CD4-positive, alpha-beta T cell (primary cell): ENCODE data around the gene MCIDAS. TPM values are rescaled to one million over a fixed set of nuclear protein-coding genes. Genes with fewer than 3 reads are reported as not detected.

ENCODE experiments used
- ATAC-seq: fragments of 200-7000 bp; cut with Tn5 transposase; one replicate; pipeline ENCODE4 v1.10.0; 2022; ENCODE audit warnings: mild to moderate bottlenecking; ENCODE audit not compliant: poor library complexity
- CTCF ChIA-PET: fragments of 350-600 bp; sonication (Branson Sonifier 250); formaldehyde crosslinking; loops from one replicate; lab custom pipeline; 2021; ENCODE audit warnings: antibody characterized with exemption, inconsistent platforms; lab: Charles Lee
- POLR2A ChIA-PET: fragments of 350-600 bp; sonication (Branson Sonifier 250); formaldehyde crosslinking; loops from one replicate; lab custom pipeline; 2021; ENCODE audit warnings: antibody characterized with exemption, inconsistent platforms; lab: Charles Lee
- DNase-seq, 14 experiments: peaks; one replicate each; pipeline ENCODE4 v3.0.0-alpha.2; 2013 to 2020; ENCODE audit warnings: mixed read lengths in 2 of 14
- H3K27ac ChIP-seq, 2 donors: one replicate each; pipeline versions ENCODE4 v1.5.1 to v1.7.0; 2013; ENCODE audit warnings: low read length in 2 of 2, low read depth in 1 of 2, mild to moderate bottlenecking in 1 of 2
- H3K27me3 ChIP-seq, 2 experiments: 1 replicate in 1 of 2; 2 replicates in 1 of 2; pipeline versions ENCODE4 v1.6.1 to v1.7.0; 2013; ENCODE audit warnings: low read length in 2 of 2, control low read depth in 1 of 2, mild to moderate bottlenecking in 1 of 2, moderate library complexity in 1 of 2; ENCODE audit not compliant: insufficient read depth in 2 of 2, control insufficient read depth in 1 of 2
- H3K36me3 ChIP-seq: one replicate; pipeline ENCODE4 v1.6.1; 2013; ENCODE audit warnings: low read length, control low read depth; ENCODE audit not compliant: insufficient read depth
- H3K4me1 ChIP-seq: one replicate; pipeline ENCODE4 v1.6.1; 2013; ENCODE audit warnings: low read length, control low read depth; ENCODE audit not compliant: insufficient read depth
- H3K4me3 ChIP-seq: one replicate; pipeline ENCODE4 v1.5.1; 2013; ENCODE audit warnings: mild to moderate bottlenecking, low read length, moderate library complexity
- H3K9me3 ChIP-seq, 2 experiments: 1 replicate in 1 of 2; 2 replicates in 1 of 2; pipeline versions ENCODE4 v1.6.1 to v1.7.0; 2013; ENCODE audit warnings: low read length in 2 of 2, mild to moderate bottlenecking in 2 of 2, control low read depth in 1 of 2, moderate library complexity in 1 of 2; ENCODE audit not compliant: control insufficient read depth in 1 of 2, insufficient read depth in 1 of 2
- H3K27ac Mint-ChIP-seq: one replicate; pipeline ENCODE4 v1.8.0; 2020; ENCODE audit warnings: mixed read lengths
- H3K27me3 Mint-ChIP-seq: one replicate; pipeline ENCODE4 v1.8.0; 2021; ENCODE audit warnings: mixed read lengths
- H3K36me3 Mint-ChIP-seq: one replicate; pipeline ENCODE4 v1.8.0; 2021; ENCODE audit warnings: low read depth, mixed read lengths
- H3K4me1 Mint-ChIP-seq: one replicate; pipeline ENCODE4 v1.8.0; 2021; ENCODE audit warnings: low read depth, mixed read lengths
- H3K4me3 Mint-ChIP-seq: one replicate; pipeline ENCODE4 v1.8.0; 2020; ENCODE audit warnings: mild to moderate bottlenecking, mixed read lengths
- H3K9me3 Mint-ChIP-seq: one replicate; pipeline ENCODE4 v1.8.0; 2020; ENCODE audit warnings: mixed read lengths
- CTCF ChIP-seq: fragments of 200-600 bp; IDR thresholded peaks from one replicate; pipeline ENCODE4 v1.8.0; 2022; ENCODE audit warnings: antibody characterized with exemption, mild to moderate bottlenecking
- intact Hi-C, 2 experiments: fragments of 100-400 bp; cut with DNase I in 1 of 2; cut with micrococcal nuclease in 1 of 2; formaldehyde crosslinking; loops; one replicate each; pipeline versions ENCODE4 v1.15.1 to v1.9.0; 2023 to 2025; cut with DNase I, micrococcal nuclease
- total RNA-seq, 174 experiments: library from RNA in 2 of 174; stranded (reverse) in 2 of 174; gene quantifications; one replicate each; pipeline ENCODE4 v1.2.3 and lab custom pipeline; 2021 to 2026

Gene MCIDAS
- total RNA-seq, 2 experiments from 2014 or later, result not detected

GRCh38 chr5:55230086-55230629 is 3.0 kb upstream of the MCIDAS start:
- no peaks in the 10 kb centered on the region for H3K36me3 Mint-ChIP-seq
- TF ChIP-seq CTCF, result no peak
- H3K27ac Mint-ChIP-seq, result no peak overlapping the region
- intact Hi-C loops, result loop anchor here (5.0 kb wide), 2 partner anchors 53 to 58 kb away; partner anchors contain the start of gene CDC20B (in 1 of the 2)
- ATAC-seq (no peak), DNase-seq (no peak)
- Histone ChIP-seq H3K36me3 (no peaks in the 10 kb centered on the region), H3K27me3 (peaks cover 89 to 99% of the 10 kb centered on the region in 2 experiments), H3K4me3 (no peak overlapping the region), H3K27ac (no peak overlapping the region), H3K9me3 (peaks cover 0 to 34% of the 10 kb centered on the region in 2 experiments), H3K4me1 (peaks cover 56% of the 10 kb centered on the region)
- no peaks in the 10 kb centered on the region for H3K9me3 Mint-ChIP-seq
- CTCF ChIA-PET, result interaction anchor here (1.1 kb wide), 1 partner anchor 58 kb away, joined by 4 read pairs; no protein-coding TSS in a partner anchor
- H3K27me3 Mint-ChIP-seq, result peaks cover 85% of the 10 kb centered on the region
- no peak overlapping the region for H3K4me3 Mint-ChIP-seq
- POLR2A ChIA-PET, result no interaction called here
- peaks cover 50% of the 10 kb centered on the region for H3K4me1 Mint-ChIP-seq

- DNase-seq (no peak), ATAC-seq (no peak)
- H3K36me3 Mint-ChIP-seq, result no peaks in the 10 kb centered on the region
- peaks cover 95 to 99% of the 10 kb centered on the region in 2 experiments for H3K27me3 ChIP-seq
- ChIA-PET CTCF (interaction anchor here (1.1 kb wide), 1 partner anchor 51 kb away, joined by 3 read pairs; no protein-coding TSS in a partner anchor), POLR2A (no interaction called here)
- no peak overlapping the region for H3K27ac ChIP-seq
- no peak overlapping the region for H3K27ac Mint-ChIP-seq
- H3K4me3 ChIP-seq, result no peak overlapping the region
- H3K4me1 Mint-ChIP-seq, result peaks cover 55% of the 10 kb centered on the region
- peaks cover 91% of the 10 kb centered on the region for H3K27me3 Mint-ChIP-seq
- intact Hi-C loops, result no loop called here
- no peak for TF ChIP-seq CTCF
- peaks cover 0 to 33% of the 10 kb centered on the region in 2 experiments for H3K9me3 ChIP-seq
- H3K9me3 Mint-ChIP-seq, result no peaks in the 10 kb centered on the region
- H3K4me3 Mint-ChIP-seq, result peak overlapping the region; percentile 70
- H3K4me1 ChIP-seq, result peaks cover 53% of the 10 kb centered on the region
- H3K36me3 ChIP-seq, result no peaks in the 10 kb centered on the region
Measured at GRCh38 chr5:55227664-55228430, 732 bp upstream of the MCIDAS start.

- TF ChIP-seq CTCF, result peak; percentile 33
- H3K9me3 ChIP-seq, result peaks cover 0 to 32% of the 10 kb centered on the region in 2 experiments
- Mint-ChIP-seq H3K36me3 (no peaks in the 10 kb centered on the region), H3K27ac (no peak overlapping the region), H3K9me3 (no peaks in the 10 kb centered on the region), H3K4me3 (peak overlapping the region; percentile 63), H3K27me3 (peaks cover 90% of the 10 kb centered on the region), H3K4me1 (peaks cover 51% of the 10 kb centered on the region)
- DNase-seq, result peak in 7 of 14 experiments; percentile 12 to 61 (median 40)
- intact Hi-C loops, result no loop called here
- H3K4me3 ChIP-seq, result peak overlapping the region; percentile 25
- H3K36me3 ChIP-seq, result no peaks in the 10 kb centered on the region
- ChIA-PET CTCF (interaction anchor here (0.6 to 1.3 kb wide), 3 partner anchors 11 to 1154 kb away, joined by 3 to 4 read pairs (median 3); no protein-coding TSS in a partner anchor), POLR2A (no interaction called here)
- H3K4me1 ChIP-seq, result peaks cover 47% of the 10 kb centered on the region
- H3K27ac ChIP-seq, result no peak overlapping the region
- peak; percentile 58 for ATAC-seq
- H3K27me3 ChIP-seq, result peaks cover 94 to 97% of the 10 kb centered on the region in 2 experiments
Measured at GRCh38 chr5:55226027-55226933, 835 bp downstream of the MCIDAS start.
